Pons (tissue), 1 donor: ENCODE results near the gene ADPRS.
A peak's percentile ranks its signal among the peaks of the same experiment; 100 is the strongest.

Source experiments
- DNase-seq: peaks from one replicate; pipeline ENCODE4 v3.0.0-alpha.2; 2016; ENCODE audit warnings: low spot score

The ADPRS gene

DNA sequence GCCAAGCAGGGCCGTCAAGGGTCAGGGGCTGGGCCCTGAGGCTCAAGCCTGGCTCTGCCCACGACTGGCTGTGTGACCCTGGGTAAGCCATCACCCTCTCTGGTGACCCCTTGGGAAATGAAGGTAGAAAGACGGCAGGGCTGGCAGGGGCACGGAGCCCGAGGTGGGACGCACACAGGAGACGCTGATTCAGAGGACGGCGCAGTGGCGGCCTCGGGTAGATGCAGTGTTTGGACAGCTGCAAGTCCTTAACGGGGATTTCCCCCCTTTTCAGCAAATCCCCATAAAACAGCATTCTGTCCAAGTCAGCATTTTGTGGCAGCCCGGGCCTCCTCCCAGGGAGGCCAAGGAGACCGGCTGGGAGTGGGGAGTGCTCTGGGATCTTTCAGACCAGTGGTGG is 19.6 kb downstream of the ADPRS start:
- DNase-seq = no peak

DNA sequence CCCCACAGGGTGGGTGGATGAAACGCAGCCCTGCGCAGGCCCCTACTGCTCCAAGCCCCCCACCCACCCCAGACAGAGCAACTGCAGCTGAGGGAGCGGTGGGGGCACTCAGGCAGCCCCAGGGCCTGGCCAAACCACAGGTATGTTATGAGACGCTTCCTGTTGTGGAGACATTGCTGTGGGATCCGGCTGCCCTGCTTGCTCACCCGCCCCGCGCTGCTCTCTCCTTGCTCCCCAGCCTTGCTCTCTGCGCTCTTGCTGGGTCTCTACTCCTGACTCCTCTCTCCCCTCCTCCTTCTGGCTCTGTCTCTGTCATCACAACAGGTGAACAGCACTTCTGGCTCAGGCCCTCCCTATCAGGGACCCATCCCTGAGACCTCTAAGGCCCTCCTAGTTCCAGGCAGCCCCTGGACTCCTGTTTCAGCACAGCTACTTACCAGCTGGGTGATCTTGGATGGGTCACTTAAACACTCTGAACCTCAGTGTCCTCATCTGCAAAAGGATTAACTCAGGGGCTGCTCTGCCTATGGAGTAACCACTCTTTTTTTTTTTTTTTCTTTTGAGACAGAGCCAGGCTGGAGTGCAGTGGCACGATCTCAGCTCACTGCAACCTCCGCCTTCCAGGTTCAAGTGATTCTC is 20.5 kb downstream of the ADPRS start:
- no peak for DNase-seq

DNA sequence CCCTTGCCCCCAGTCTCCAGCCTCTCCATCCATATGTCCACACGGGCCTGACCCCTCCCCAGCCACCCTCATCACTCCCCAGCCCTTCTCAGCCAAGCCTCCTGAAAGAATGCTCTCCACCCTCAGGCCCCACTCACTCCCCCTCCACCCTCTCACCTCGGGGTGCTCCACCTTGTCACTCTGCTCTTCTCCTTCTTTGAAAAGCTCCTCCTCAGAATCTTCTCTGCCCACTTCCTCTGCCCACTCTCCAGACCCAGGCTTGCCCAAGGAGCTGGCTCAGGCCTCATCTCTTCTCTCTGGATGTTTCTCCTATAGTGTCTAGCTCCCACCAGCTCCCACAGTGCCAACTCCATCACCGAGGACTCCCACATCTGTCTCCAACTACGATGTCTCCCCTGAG is 22.5 kb downstream of the ADPRS start:
- DNase-seq = no peak

DNA sequence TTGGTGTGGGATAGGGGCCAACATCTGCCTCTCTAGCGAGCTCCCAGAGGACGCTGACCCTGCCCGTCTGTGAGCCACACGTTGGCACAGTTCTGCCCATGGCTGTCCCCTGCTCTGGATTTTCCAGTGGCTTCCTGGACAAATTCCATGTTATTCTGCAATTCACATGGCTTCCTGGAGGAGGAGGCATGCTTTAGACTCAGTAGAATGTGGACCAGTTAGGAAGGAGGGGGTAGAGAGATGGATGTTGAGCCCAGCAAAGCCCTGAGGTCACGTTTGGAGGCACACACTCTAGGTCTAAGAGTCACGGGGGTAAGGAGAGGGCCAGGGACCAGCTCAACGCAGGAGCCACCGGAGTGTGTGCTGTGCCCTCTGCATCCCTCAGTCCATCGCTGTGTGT is 24.1 kb downstream of the ADPRS start:
- no peak for DNase-seq

DNA sequence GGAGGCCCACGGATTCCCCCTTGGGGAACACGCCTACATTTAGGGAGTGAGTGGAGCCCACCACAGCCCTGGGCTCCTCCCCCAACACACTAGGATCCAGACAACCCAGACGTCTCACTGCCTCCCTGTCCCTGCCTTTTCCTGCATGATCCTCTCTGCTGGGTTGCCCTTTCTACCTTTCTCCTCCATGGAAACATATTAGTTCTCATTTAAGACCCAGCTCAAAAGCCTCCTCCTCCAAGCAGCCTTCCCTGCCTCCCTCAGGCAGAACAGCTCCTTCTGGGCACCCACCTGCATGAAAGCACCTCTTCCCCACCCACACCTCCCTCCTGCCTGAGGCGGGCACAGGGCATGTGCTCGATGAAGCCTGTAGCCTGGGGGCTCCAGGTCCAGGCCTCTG is 25.7 kb downstream of the ADPRS start:
- no peak for DNase-seq

DNA sequence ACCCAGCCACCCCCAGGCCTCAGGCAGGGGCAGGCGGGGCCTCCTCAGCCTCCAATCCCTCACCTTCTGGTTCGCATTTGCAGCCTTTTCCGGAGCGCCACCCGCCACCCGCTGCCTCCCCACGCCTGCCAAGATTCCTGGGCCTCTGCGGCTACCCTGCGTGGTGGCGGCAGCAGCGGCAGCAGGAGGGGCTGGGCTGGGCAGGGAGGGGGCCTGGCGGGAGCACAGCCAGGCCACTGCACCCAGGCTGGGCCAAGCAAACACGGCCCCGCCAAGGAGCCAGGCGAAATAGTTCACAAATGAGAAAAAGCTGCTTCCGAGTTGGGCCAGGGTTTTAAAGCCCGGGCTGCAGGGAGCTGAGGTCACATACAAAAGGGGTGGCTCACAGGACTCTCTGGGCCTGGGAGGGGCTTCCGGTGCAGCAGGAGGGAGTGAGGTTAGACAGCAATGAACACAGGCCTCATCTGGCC is 26.5 kb downstream of the ADPRS start:
- DNase-seq = no peak

DNA sequence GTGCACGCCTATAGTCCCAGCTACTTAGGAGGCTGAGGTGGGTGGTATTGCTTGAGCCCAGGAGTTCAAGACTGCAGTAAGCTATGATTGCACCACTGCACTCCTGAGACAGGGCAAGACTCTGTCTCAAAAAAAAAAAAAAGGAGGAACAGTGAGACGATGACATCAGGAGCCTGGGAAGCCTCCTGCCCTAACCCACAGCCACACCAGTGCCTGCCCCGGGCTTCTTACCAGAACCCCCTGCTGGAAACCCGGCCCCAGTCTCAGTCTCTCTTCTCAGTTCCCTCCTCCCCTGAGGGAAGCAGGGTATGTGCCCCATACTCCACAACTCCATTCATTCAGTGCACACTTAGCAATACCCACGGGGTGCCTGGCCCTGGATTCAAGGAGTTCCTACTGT is 27.2 kb downstream of the ADPRS start:
- DNase-seq = no peak

DNA sequence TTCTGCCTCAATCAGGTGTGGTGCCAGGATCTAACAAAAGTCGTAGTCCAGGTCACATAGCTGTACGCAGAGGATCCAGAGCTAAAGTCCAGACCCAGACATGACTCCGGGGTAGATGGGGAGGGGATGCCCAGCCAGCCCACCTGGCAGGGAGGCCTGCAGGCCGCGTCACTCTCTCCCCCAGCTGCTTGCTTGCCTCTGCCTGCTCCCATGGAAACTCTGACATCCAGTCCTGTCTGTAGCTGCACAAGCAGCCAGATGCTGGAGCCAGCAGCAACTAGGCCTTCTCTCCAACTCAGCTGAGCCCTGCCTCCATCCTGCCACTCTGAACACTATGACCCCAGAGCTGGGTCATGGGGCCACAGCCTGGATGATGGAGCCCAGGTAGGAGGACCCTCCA is 28.2 kb downstream of the ADPRS start:
- no peak for DNase-seq

DNA sequence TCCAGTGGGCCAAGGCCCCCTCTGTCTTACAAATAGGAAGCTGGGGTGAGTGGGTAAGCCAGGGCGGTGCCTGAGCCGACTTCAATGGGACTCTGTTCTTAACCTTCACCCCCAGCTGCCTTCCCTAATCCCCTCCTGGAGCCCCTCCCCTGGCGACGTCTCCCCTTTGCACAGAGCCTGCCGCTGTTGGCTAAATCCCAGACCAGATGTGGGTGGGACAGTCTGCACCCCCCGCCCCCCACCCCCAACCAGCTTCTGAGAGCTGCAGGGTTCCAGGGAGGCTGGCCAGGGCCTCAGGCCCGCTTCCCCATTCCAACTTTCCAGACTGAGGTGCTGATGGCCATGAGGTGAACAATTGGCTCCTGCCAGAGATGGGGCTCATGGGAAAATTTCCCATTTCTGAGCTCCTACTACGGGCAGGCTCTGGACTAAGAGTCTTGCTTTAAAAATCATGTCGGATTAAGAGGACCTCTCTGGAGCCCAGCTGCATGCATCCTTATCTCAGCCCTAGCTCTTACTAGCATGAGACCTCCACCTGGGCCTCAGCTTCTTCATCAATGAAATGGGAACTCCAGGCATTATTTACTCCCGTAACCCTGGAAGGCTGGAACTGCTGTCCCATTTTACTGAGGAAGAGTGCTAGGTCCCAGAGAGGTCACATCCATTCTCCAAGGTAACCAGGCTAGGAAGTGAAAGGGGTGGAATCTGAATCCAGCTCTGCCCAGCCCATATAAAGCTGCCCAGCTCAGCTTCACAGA is 29.9 kb downstream of the ADPRS start:
- DNase-seq = no peak

DNA sequence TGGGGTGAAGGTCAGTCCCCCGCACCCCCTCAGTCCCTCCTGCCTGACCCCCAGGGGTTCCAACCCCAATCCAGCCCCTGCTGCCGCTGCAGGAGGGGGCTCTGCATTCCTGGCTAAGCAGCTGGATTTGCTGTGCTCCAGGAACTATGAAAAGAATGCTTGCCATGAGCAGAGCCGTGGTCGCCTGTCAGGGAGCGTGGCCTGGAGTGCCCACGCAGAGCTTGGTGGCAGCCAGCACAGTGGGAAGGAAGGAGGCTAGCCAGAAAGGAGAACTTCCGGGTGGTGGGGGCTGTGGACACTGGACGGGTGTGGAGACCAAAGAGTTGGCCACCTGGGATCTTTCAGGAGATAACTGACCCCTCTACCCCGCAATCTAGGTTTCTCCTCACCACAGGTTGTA is 30.8 kb downstream of the ADPRS start:
- no peak for DNase-seq

DNA sequence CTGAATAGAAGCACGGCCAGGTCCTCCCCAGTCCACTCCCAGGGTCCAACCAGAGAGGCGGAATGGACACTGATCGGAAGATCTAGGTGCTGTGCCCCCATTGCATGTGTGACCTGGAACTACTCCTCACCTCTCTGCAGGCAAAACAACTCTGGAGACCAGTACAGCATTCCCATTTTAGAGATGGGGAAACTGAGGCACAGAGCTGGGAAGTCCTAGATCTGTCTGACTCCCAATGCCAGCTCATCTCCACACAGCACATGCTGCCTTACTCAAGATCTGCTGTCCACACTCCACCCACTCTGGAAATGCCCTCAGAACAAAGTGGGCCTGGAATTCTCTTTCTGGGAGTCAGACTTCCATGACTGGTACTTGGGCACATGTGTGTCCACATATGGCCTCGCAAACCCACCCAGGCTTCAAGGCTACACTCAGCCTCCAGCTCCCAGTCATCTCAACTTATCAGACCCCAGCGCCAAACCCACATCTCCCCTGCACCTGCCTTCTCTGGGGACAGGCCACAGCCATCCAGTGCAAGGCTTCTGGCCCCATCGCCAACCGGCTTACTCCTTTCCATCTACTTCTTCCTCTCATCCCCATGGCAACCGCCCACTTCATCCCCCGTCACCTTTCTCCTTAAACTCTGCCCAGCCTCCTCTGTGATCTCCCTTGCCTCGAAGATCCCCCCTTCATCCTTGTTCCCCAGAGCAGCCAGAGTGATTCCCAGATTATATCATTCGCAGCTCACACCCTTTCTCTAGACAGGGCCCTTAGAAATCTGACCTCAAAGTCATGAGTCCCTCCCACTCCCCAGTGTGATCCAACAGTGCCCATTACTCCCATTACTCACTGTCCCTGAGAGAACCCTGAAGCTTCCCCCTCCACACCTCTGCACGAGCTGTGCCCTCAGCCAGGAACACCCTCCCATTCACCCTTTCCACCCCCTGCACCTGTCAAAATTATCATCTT is 33.7 kb downstream of the ADPRS start:
- no peak for DNase-seq

DNA sequence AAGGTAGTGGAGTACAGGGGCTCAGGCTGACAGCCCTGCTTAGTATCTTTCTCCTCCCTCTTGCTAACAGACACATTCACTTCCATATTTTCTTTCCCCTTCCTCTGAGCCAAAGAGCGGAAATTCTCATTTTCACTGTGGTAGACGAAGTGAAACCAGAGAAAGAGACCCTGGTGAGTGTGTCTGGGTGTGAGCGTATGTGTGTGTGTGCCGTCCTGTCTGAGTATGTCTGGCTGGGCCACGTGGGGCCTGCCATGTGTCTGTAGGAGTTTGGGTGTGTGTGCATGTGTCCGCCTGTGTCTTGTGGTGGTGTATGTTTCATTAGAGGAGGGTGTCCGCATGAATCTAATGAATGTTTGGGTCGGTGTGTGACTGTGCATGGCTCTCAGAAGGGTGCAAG is 34.7 kb downstream of the ADPRS start:
- DNase-seq = peak; percentile 81

DNA sequence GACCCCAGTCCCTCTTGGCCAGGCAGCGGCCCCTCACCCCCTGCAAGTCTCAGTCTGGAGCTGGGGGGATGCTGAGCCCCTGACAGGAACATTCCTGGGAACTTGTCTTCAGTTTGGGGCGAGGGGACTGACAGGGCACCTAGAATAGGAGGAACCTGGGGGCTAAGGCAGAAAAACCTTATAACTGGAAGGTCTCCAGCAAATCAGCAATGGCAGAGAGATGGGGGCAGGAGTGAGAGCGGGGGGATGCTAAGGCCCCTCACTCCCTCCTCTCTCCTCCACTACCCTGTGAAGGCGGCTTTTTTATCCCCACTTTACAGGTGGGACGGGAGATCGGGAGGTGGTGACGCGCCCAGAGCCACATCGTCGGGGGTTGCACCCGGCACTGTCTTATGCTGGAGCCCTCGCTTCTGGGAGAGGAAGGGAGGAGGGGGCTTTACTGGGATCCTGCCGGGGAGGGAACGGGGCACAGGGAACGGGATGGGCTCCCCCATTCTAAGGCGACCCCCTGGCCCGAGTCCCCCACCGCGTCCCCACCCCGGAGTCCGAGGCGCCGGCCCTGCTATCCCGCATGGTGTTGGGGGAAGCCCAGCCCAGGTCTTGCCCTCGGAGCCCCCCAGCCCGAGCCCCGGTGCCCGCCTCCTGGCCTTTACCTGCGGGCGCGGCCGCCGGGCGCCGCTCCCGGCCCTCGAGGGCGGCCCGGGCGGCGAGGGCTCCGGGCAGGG is 35.9 kb downstream of the ADPRS start:
- no peak for DNase-seq

DNA sequence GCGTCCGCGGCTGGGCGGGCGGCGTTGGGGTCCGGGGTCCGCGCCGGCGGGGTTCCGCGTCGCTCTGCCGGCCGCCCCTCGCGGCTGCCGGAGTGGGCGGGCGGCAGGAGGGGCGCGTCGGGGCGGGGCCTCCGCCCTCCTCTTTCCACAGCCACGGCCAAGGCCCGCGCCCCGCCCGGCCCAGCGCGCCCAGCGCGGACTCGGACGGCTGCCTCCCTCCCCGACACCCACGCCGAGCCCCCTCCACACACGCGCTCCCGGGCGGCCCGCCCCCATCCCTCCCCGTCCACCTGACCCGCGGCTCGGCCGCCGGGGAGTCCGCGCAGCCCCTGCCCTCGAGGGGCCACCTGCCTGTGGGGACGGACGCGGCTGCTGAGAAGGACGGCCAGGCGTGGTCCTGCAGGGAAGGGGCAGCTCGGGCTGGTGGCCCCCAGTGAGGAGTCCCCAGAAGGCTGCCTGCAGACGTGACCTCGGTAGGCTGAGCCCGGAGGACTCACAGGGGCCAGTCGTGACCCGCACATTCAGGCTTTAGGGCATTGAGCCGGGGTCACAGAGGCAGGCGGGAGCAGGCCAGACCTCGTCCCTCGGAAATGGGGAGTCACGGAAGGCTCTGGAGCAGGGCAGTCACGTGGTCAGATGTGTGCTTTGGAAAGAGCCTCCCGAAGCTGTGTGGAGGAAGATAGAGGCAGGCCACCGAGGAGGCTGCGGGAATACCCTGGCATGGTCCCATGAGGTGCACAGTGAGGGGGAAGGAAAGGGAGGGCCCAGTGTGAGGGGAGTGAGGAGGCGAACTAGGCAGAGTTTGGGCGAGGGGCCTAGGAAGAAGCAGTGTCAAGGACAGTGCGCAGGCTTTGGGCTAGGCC is 36.7 kb downstream of the ADPRS start, which contains the start of gene COL8A2:
Gene COL8A2, minus strand, starts transcription at position 94 of the 863 bp plus-strand sequence. CDS start 24,980 bp downstream, outside the sequence.
- DNase-seq = no peak

DNA sequence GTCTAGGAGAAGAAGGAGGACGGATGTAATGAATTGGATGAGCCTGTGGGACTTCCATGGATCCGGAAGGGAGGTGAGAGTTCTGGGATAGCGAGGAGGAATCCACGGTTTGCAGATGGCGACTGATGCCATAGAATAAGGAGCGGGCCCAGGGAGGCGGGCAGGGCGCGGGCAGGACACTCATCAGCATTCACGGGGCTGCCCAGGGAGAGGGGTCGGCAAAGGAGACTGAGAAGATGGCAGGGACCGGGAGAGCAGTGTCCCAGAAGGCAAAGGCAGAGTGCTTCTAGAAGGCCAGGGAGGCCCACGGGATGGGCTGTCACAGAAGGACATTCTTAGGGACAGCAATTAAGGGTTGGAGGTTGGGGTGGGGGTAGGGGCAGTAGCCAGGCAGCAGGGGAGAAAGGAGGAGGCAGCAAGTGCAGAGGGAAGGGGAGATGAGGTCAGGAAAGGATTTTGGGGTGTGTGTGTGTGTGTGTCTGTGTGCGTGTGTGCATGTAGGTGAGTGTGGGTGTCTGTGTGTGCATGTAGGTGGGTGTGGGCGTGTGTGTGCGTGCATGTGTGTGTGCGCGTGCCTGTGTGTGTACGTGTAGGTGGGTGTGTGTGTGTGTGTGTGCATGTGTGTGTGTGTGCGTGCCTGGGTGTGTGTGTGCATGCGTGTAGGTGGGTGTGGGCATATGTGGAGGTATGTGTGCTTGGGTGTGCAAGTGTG is 37.5 kb downstream of the ADPRS start:
- no peak for DNase-seq

DNA sequence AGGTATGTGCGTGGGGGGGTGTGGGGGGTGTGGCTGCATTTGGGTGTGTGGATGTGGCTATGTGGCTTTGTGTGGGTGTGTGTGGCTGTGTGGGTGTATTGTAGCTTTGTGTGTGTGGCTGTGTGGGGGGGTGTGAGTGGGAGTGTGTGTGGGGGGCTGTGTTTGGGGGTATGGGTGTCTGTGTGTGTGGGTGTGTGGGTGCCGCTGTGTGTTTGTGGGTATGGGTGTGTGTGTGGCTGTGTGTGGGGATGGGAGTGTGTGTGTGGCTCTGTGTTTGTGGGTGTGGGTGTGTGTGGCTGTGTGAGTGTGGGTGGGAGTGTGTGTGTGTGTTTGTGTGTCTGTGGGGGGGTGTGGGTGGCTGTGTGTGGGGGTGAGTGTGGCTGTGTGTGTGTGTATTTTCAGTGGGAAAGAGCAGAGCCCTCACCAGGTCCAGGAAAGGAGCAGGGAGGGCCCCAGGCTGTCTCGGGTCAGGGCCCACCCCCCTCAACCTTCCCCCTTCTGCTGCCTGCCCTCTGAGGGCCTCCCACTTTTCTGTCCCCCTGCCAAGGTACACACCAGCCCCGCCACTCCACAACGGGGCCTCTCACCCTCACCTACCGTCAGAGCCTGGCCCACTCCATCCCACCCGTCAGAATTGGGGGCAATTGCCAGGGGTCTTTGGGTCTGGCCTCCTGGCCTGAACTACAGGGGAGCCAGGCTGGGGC is 38.3 kb downstream of the ADPRS start:
- DNase-seq = no peak

DNA sequence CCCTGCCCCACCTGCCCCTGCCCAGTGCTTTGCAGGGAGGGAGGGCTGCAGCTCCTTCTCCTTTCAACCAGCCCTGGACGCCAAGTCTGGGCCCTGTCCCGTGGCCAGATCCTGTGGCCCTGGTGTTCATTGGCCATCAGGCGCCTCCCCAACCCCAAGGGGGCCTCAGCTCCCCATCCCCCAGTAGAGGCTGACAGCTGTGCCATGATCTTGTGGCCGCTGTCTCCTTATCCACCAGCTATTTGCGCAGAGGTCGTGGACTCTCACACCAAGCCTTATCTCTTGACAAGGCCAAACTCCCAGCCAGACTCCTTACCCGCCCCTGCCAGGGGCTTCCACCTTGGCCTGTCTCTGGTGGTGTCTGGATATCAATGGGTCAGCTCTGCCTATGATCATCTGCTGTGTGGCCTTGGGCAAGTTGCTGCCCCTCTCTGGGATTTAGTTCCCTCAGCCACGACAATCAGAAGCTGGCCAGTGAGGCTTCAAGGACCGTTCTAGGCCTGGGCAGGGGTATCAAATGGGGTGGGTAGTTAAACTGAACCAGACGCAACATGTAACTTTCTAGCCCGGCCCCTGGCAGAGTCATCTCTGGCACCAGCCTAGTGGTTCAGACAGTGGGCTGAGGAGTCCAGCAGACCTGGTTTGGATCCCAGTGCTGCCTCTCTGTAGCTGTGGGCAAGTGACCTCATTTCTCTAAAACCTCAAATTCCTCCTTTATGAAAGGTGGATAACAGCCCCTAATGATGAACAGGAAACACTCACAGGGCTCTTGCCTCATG is 39.6 kb downstream of the ADPRS start:
- no peak for DNase-seq

DNA sequence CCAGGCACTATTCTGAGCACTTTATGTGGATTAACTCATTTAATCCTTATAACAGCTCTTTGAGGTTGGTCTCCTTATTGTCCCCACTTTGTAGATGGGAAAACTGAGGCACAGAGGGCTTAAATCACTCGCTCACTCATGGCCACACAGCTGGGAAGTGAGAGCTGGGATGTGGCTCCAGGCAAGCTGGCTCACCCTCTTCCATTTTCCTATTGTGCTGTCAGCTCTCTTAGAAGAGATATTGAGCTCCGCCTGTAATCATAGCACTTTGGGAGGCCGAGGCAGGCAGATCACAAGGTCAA is 40.2 kb downstream of the ADPRS start:
- no peak for DNase-seq

DNA sequence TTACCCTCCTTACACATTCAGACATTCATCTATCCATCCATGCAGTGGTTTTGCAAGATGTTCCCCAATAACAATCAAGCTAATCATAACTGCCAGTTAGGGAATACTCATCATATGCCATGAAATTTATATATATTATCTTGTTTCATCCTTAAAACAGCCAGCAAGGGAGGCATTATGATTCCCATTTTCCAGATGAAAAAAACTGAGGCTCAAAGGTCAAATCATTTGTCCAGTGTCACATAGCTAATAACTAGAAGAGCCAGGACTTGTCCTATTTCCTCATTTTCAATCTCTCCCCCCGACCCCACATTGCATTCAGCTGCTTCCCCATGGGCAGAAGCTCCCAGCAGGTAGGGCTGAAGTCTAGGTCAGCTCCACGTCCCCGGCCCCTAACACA is 43.3 kb downstream of the ADPRS start:
- DNase-seq = no peak
